GM21447 (cell line): ENCODE data around the gene GEMIN4.
A peak's percentile ranks its signal among the peaks of the same experiment; 100 is the strongest.
"Not testable (repeated sequence)": the region's sequence is repeated elsewhere in the genome, so short reads cannot be mapped to it uniquely, and the experiment has no call there.

ENCODE experiments used
- ATAC-seq: cut with Tn5 transposase; IDR thresholded peaks from one replicate; pipeline ENCODE4 v1.9.1; 2021; ENCODE audit not compliant: unreplicated experiment

The GEMIN4 gene

GRCh38 chr17:752002-752619 is at the start of gene GEMIN4:
GEMIN4 (minus strand) TSS chr17:752264; CDS start chr17:752142, 122 bp downstream.
- peak; percentile 89 for ATAC-seq

- no peak for ATAC-seq
These were observed 49.6 kb upstream of the GEMIN4 start for GRCh38 chr17:801660-802059.

DNA sequence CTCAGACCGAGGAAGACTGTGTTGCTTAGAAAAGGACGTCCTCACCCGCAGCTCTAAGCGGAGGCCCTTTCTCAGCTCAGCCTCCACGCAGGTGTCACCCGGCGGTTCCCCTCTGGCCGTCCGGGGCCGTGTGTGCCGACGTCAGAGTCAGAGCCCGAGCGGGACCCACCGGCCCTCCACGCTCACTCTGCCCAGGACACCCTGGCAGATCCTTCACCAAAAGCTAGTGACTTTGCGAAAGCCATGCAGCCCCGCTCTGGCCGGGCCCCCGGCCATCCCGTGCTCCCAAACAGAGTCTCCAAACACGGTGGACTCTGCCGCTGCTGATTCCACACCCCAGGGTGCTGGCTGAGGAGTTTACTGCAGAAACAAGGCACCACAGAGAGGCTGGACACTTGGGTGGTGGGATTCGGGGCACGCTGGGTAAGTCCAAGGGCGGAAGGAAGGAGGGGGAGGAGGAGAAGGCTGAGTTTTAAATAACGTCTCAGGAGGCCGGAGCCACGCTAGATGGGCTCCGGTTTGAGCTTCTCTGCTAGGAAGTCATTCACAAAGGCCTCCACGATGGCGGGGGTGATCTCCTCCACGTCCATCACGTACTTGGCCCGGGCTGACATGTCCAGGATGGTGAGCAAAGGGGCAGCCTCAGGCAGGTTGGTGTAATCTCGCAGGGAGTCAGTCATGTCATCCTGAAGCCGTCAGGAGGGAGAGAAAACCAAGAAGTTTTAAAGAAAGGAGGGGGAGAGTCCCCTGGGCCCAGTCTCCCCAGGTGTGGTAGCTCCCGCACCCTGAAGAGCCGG is 48.6 kb upstream of the GEMIN4 start:
- ATAC-seq: no peak

- no peak for ATAC-seq
These were observed 47.2 kb upstream of the GEMIN4 start for GRCh38 chr17:799261-799660.

GRCh38 chr17:798246-798645 is 46.2 kb upstream of the GEMIN4 start:
- ATAC-seq: no peak

DNA sequence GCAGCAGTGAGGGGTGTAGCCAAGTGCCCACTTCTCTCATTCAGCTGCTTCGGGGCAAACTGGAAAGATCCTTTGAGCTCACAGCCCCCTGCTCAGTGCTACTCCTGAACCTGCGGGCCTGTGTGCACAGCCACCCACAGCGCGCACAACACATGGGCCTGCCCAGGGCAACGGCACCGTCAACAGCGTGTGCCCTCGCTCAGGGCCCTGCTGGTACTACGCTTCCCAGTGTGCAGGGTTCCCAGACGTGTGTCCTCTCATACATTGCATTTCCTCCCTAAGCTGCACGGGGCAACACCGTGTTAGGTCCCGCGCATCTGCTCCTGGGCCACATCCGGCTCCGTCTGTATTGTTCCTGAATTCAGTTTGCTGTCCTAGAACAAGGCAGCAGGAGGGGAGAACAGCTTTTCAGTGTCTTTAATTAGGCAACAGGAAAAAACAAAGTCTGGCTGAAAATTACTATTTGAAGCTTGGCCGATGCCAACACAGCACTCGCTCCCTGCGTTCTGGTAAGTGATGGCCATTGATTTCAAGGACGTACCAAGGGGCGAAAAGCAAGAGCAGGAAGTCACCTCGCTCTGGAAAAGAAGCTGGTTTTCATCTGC is 45.3 kb upstream of the GEMIN4 start:
- no peak for ATAC-seq

GRCh38 chr17:796609-797008 is 44.5 kb upstream of the GEMIN4 start:
- no peak for ATAC-seq

DNA sequence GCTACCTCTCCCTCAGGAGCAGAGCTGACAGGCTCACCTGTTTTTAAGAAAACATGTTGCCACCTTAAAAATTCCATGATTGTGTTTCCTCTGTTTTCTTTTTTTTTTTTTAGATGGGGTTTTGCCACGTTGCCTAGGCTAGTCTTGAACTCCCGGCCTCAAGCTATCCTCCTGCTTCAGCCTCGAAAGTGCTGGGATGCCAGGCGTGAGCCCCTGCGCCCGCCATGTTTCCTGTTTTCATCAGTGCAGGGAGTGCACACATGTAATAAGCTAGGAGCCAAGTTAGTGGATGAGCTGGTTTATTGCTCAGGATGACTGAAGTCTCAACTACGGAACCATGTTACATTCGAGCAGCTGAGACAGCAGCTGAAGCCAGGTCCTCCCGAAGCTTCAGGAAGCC is 43.7 kb upstream of the GEMIN4 start:
- ATAC-seq: no peak

DNA sequence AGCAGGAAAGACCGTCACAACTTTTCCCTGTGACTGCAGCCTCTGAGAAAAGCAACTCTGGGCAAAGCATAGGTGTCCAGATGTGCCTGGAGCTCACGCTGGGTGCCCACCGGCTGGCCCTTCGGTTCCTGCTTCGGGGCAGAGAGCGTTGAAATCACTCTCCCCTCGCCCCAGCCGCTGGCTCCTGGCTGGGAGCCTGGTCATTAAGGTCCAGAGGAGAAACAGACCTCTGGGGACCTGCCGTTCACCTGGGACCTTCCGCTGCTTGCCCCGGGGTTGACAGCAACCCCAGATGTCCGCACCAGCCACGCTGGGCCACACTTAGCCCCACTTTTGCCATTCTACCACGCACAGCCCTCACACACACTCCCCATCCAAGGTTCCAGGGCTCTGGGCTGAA is 43.2 kb upstream of the GEMIN4 start:
- ATAC-seq: no peak

DNA sequence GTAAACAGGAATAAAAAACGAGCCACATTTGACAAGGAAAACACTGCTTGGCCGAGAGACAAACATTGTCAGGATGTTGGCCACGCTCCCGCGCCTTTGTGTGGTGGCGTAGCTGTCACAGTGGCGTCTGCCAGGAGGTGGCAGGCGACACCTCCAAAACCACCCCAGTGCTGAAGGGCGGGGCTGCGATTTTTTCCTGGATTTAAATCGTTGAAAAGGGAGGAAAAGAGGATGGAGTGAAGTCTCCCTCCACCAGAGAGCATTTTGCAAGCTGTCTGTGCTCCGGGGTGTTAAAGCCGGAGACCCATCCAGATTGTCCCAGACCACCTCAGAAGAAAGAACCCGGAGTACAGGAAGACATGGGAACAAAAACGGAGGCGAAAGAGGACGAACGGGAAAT is 42.8 kb upstream of the GEMIN4 start:
- ATAC-seq: no peak

GRCh38 chr17:792277-792676 is 40.2 kb upstream of the GEMIN4 start:
- ATAC-seq: no peak

GRCh38 chr17:791829-792228 is 39.8 kb upstream of the GEMIN4 start:
- ATAC-seq: no peak

DNA sequence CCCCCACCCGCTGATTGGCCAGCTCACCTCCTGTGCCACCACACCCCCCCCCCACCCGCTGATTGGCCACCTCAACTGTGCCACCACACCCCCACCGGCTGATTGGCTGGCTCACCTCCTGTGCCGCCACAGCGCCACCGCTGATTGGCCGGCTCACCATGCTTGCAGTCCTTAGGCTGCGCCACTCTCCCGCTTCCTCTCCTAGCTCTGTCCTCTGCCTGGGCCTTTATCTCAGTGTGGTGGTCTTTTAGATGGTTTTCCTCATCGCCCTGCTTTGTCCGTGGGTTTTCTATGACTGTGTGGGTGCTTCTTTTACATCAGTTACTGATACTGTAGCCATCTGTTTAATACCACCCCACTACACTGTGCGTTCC is 38.8 kb upstream of the GEMIN4 start:
- ATAC-seq: not testable (repeated sequence)

DNA sequence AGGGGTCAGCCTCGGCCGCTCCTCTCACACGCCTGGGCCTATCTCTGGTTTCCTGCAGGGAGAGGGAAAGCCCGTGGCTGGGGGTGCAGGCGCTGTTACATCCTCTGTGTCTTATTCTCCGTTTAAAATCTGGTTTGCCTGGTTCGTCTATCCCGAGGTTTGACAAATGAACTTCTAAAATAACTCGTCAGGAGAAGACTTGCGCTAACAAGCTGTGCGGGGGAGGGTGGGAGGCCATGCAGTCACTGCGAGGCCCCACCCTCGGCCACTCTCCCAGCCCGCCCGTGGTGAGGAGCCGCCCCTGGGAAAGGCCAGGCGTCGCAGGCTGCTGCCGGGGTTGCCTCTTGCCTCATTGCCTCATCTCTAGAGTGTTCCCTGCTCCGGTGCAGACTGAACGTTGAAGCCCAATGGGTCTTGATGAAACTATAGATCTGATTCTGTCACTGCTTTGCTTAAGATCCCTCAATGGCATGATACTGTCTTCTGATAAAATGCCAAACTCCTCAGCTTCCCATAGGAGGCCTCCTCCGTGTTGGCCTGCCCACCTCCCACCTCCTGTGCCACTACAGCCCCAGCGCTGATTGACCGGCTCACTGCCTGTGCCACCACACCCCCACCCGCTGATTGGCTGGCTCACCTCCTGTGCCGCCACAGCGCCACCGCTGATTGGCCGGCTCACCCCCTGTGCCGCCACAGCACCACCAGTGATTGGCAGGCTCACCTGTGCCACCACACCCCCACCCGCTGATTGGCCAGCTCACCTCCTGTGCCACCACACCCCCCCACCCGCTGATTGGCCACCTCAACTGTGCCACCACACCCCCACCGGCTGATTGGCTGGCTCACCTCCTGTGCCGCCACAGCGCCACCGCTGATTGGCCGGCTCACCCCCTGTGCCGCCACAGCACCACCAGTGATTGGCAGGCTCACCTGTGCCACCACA is 38.1 kb upstream of the GEMIN4 start:
- ATAC-seq: not testable (repeated sequence)

DNA sequence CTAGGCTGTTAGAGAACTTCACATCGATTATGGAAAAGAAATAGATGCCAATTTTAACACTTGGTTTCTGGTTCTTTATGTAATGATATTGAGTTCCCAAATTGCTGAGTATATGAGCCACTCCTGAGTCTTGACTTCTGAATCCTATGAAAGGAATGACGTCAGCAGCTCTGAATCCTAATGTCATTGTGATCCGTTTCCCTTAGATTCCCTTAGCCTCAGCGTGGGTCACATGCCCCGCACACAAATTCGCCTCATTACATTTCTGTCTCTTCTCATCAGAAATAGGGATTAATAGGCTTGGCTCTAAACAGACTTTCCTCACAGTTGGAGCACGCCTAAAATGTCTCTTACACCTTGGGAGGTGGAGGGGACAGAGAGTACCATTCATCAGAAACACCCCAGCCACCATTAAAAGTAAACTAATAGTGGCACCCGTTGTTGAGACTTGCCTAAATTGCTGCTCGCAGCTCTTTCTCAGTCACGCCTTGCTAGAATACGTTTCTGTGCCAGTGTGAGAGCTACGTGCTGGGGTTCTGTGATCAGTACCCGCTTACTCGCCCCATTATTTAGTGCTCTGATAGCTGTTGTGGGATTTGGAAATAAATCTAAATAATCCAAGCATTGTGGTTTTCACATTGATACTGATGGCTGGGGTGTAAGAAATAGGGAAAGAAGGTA is 37.2 kb upstream of the GEMIN4 start:
- ATAC-seq: no peak

DNA sequence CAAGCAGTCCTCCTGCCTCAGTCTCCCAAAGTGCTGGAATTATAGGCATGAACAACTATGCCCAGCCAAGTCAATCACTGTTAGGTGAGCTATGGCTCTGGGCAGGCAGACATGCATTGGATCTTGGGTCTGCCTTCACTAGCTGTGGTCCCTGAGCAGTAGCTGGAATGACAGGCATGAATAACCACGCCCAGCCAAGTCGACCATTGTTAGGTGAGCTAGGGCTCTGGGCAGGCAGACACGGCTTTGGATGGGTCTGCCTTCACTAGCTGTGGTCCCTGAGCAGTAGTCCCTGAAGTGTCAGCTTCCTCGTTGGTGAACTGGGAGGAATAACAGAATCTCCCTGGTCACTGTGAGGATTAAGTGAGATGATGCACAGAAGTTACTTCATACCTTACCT is 36.5 kb upstream of the GEMIN4 start:
- ATAC-seq: no peak

DNA sequence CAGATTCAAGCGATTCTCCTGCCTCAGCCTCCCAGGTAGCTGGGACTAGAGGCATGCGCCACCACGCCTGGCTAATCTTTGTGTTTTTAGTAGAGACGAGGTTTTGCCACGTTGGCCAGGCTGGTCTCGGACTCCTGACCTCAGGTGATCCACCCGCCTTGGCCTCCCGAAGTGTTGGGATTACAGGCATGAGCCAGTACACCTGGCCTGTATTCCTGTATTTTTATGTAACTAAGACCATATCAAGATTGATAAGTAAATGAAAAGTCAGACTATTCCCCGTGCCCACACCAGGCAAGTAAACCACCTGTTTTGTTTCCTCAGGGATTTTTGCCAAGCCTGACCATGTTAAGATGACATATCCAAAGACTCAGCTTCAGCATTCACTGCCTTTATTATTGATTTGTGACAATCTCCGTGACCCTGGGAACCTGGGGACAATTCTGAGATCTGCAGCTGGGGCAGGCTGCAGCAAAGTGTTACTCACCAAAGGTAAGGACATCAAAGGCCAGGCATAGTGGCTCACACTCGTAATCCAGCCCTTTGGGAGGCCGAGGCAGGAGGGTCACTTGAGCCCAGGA is 35.7 kb upstream of the GEMIN4 start:
- ATAC-seq: no peak

- not testable (repeated sequence) for ATAC-seq
These were observed 33.8 kb upstream of the GEMIN4 start for GRCh38 chr17:785901-786300.

DNA sequence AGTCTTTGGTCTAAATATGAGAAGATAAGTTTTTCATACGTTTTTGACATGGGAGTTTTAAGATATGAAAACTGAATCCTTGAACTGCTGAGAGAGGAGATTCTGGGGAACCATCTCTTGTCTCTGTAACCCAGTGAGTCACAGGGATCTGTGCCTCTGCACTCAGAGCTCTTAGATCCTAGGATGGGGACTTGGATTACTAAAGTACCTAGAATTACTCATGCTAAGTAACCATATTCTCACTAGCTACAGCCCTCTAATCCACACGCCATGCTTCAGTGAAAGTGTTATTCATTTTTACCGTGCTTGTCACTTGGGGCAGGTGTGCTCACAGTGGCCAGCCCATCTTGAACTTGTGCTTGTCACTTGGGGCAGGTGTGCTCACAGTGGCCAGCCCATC is 32.1 kb upstream of the GEMIN4 start:
- no peak for ATAC-seq
